SK-N-MC (cell line): ENCODE measurements around the gene OR51B6.

Source experiments
- EZH2 ChIP-seq: fragments of 200-600 bp; sonication (generic); IDR thresholded peaks from one replicate; pipeline ENCODE4 v1.6.1; 2017; ENCODE audit warnings: antibody characterized with exemption
- FOXP2 ChIP-seq: optimal IDR thresholded peaks from 2 replicates; pipeline ENCODE3; 2011; ENCODE audit warnings: mild to moderate bottlenecking, moderate library complexity; ENCODE audit not compliant: insufficient read depth; ENCODE audit errors: extremely low read length, control extremely low read depth
- POLR2AphosphoS5 ChIP-seq: IDR thresholded peaks from 2 replicates; pipeline ENCODE4 v1.6.1; 2012; ENCODE audit warnings: mild to moderate bottlenecking, low read depth, low read length, borderline replicate concordance

DNA sequence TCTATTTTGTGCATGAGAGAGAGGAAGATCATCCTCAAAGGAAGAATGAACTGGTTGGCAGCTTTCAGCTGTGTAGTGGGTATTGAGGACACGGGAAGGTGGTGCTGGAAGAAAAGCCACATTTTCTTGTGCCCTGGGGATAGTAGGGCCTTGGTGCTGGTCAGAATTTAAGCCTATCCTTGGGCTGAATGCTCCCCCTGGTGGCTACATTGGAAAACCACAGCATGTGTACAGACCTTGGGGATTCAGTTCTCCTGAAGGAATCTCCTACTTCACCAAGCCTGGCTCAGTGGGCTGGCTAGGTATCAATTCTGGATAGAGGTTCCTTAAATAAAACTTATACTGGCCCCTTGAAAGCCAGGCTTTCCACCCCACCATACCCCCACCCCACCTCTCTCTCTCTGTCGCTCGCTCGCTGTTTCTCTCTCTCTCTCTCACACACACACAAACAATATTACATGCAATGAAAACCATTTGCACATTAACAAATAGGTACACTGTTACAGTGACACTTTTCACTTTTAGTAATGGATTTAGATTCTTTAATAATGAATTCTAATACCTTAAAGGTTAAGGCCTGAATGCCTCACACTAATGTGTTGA is 29.5 kb downstream of the OR51B6 start:
- TF ChIP-seq EZH2 (no peak), POLR2AphosphoS5 (no peak), FOXP2 (no peak)
